HG03442 (cell line): ENCODE results near the gene GREB1.

Experiments used
- ATAC-seq: cut with Tn5 transposase; IDR thresholded peaks from one replicate; pipeline ENCODE4 v1.9.1; 2021; ENCODE audit warnings: mild to moderate bottlenecking, moderate library complexity; ENCODE audit not compliant: unreplicated experiment

Gene GREB1

GRCh38 chr2:11678306-11678960, 144.6 kb downstream of the GREB1 start:
- no peak for ATAC-seq

- ATAC-seq, result no peak
Measured at GRCh38 chr2:11679016-11679415, 145.2 kb downstream of the GREB1 start.

DNA sequence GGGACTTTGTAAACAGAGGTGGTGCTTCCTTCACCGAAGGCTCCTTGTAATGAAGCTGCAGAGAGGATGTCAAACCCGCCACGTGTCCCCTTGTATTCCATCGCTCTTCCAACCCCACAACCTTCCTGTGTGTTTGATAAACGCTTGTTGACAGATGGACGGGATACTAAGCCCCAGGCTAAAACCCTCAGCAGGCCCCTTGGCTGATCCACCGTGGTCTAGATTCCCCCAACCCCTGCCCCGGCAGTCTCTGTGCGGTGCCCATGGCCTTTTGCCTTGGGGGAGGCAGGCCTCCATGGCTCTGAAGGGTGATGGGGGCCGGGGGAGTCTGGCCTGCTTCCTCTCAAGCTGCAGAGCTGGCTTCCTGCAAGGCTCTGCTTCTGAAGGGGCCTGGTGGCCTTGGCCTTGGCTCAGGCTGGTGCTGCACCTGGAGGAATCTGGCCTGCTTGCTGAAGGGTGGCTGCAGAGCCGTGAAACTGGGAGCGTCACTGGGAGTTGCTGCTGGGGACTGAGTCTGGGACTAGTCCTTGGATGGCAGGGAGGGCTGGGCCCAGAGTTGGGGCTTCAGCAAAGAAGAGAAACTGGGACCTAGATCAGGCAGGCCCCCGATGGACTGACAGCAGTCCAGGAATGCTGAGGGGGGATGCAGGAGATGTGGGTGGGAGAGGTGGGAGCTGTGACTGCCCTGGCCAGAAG, 145.8 kb downstream of the GREB1 start:
- no peak for ATAC-seq

DNA sequence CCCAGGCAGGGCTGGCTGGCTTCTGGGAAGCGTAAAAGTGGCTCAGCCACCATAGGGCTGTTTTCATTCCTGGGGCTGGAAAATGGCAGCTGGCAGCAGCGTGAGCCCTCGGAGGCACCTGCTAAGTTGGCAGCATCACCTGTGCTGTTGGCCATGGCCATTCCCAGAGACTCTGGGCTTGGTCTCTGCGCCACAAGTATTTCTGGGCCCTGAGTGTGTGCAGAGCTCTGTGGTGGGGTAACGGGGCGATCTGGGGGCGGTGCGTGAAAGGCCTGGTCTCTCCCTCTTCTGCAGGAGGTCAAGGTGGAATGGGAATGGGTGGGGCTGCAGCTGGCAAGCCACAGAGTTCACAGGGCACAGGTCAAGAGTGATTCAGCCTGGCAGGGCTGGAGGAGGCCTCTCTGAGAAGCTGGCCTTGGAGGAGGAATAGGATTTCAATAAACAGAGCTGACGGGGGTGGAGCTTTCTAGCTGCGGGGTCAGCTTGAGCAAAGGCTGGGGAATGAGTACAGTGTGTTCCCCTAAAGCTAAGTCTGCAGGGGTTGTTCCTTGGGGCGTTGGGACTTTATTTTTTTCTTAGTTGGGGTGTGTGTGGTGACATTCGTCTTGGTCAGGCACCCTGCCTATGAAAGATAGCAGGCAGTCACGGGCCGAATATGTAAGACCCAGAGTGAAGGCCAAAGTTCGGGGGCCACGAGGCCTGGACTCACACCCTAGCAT, 146.5 kb downstream of the GREB1 start:
- ATAC-seq, result no peak

GRCh38 chr2:11680901-11681721, 147.3 kb downstream of the GREB1 start:
- no peak for ATAC-seq

DNA sequence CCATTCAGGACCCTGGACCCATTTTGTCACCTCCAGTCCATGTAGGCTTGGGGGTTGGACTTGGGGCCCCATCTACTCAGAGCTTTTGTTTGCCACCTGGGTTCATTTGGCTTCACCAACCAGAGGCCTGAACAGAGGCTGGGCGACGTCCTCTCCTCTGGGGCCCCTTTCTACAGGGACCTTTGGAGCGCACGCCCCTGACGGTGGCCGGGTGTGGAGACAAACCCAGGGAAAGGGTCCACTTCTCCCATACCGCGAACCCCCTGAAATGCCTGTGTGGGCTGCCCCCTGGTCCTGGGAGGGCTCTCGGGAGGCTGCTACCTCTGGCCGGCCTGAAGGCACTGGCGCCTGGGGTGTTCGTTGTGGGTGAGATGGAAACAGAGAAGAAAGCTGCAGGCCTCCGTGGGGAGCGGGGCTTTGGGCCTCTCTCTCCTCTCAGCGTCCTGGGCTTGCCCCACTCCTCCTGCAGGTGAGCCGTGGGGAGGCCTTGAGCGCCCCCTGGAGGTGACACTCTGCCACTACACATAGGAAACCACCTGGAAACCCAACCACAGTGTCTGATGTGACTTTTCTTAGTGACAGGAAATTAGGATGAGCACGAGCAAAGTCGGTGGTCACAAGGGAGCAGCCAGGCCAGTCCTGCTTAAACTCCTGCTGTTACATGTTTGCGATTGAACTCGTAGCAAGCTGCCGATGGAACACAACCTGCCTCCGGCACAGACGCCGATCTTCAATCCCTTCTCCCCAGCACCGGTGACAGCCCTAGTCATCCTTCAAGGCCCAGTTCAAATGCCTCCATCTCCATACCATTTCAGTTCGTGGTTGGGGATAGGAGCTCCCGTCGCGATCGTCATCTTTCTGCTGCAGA, 148.1 kb downstream of the GREB1 start:
- ATAC-seq, result no peak

DNA sequence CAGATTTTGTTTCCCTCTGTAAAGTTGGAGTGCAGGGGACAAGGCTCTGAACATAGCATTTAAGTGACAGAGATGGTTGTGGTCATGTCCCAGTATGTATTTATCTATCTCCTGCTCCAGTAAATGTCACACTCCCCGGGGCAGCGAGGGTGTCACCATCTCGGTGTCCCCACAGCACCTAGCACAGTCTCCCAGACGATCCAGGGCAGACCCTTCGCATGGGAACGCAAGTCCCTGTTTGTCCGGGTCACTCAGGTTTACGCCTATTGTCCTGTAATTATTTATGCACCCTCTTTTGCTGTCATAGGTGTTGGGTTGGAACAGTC, 148.7 kb downstream of the GREB1 start:
- no peak for ATAC-seq

DNA sequence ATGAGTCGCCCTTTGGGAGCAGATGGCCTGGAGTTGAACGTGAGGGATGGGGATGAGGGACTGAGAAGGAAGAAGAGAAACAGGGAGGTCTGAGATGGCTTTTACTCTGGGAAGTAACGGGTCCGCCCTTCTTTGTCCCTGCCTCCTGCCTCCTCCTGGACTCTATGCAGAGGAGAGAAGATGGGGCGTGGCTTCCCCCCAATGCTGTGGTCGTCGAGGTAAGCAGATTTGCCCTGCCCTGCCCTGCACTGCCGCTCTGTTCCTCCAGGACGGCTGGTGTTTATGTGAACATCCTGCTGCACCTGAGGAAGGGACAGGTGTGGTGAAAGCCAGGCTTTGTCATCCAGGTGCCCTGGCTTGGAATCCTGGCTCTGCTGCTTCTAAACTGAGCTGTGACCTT, 149.6 kb downstream of the GREB1 start:
- no peak for ATAC-seq

GRCh38 chr2:11683966-11684365, 150.1 kb downstream of the GREB1 start:
- no peak for ATAC-seq

GRCh38 chr2:11684894-11685460, 151.1 kb downstream of the GREB1 start:
- no peak for ATAC-seq

GRCh38 chr2:11685906-11686470, 152.1 kb downstream of the GREB1 start:
- no peak for ATAC-seq

DNA sequence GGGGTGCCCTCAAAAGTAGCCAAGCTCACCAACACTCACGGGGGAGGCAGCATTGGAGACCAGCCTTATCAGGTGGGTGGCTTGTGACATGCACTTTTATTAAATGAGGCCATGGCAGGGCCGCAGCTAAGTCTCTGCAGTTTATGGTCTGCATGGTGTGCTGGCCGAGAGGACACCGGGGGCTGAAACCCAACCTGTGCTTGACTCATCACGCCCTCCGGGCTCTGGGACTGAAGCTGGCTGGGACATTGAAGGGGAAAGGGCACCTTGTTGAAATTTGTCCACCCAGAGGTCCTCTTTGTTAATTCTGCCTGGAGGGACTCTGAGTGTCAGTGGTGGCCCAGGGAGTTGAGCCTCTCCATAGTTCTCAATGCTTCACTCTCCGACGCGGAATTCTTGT, 153.9 kb downstream of the GREB1 start:
- no peak for ATAC-seq

- ATAC-seq, result peak; percentile 76
Measured at GRCh38 chr2:11688222-11689069, 154.6 kb downstream of the GREB1 start.

DNA sequence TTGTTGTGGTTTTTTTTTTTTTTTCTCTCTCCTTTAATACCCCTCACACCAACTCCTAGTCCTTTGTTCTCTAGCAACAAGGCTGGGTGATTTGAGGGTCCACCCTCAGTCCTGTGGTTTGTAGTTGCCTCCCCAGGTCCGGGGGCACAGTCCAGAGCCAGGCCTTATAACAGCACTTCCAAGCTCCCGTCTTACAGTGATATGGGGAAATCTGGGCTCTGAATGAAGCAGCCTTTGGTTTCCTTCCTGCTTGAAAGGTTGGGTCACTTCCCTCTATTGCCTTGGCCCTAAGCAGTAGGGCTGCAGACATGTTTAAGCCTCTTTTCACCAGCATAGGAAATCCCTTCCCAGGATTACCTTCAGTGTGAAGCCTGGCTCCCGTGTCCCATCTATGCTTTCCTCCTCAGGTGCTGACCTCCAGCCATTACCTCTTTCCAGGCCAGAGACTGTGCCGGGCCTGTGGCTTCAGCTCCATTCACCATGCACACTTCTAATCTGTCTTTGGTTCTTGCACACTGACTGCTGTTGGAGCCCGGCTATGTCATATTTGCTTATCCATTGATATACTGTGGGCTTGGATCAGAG, 157.3 kb downstream of the GREB1 start:
- no peak for ATAC-seq
